UCSD-AML1 (cell line): ENCODE results near the gene TRIM2.
A peak's percentile ranks its signal among the peaks of the same experiment; 100 is the strongest.

Experiments used
- DNase-seq: peaks from one replicate; lab custom pipeline; 2025; ENCODE audit not compliant: unreplicated experiment; lab: John Stamatoyannopoulos, UW

The TRIM2 gene

GRCh38 chr4:153248641-153249198 lies 44.5 kb downstream of the TRIM2 start:
- DNase-seq, result no peak

- peak; percentile 70 for DNase-seq
Observed at GRCh38 chr4:153249199-153250041, 45.2 kb downstream of the TRIM2 start.

DNA sequence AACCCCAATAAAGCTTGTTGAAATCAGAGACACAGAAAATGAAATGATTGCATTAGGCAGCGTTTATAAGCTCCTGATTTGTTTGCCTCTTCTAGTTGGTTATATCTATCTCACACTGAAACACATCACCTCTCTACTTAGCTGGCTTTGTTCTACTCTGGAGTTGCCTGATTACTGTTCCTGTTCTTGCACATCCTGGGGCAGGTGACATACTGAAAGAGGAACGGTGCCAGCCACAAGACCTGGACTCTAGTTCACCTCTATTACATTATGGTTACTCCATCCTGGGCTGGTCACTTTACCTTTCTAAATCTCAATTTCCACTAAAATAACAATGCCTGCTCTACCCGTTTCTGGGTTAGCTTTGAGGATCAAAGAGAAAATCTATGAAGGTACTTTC lies 47.9 kb downstream of the TRIM2 start:
- no peak for DNase-seq

- DNase-seq, result no peak
Observed at GRCh38 chr4:153255233-153255632, 51.0 kb downstream of the TRIM2 start.

GRCh38 chr4:153257151-153257620 lies 52.9 kb downstream of the TRIM2 start:
- no peak for DNase-seq

GRCh38 chr4:153257991-153258390 lies 53.7 kb downstream of the TRIM2 start:
- no peak for DNase-seq

- DNase-seq, result no peak
Observed at GRCh38 chr4:153258750-153259149, 54.5 kb downstream of the TRIM2 start.

DNA sequence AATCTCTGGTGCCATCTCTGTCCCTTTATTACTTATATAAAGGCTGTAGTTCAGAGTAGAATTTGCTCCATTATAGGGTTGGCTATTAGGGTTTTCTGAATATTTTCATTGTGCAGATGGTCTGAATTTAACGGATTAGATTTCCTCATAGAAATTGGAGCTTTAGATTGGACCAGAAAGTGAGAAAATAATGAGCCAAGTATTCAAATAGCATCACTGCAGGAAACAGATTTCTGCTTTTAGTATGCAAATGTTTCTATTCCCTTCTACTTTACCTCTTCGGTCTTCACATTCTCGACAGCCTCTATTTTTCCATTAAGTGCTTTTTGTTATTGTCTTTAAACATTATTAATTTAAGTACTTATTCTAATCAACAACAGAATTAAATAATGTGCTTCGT lies 55.4 kb downstream of the TRIM2 start:
- DNase-seq, result no peak

DNA sequence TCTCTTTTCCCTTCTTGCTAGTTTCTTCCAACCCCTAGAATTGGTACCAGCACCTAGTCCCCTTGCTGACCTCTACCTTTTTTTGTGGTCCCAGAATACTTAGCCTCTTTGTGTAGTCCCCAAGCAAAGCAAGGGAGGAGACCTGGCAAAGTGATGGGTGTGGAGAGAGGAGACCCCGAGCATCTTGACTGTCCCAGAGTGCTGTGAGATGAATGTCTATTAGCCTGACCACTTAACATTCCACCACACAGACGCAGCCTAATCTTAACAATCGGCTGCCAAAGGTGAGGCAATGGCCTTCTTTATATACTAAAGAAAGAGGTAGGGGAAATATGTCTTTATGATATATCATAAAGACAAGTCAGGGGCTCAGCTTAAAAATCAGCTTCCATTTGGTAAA lies 55.9 kb downstream of the TRIM2 start:
- no peak for DNase-seq

- DNase-seq, result no peak
Observed at GRCh38 chr4:153260553-153261300, 56.5 kb downstream of the TRIM2 start.

- no peak for DNase-seq
Observed at GRCh38 chr4:153261461-153261860, 57.2 kb downstream of the TRIM2 start.

- DNase-seq, result no peak
Observed at GRCh38 chr4:153261914-153262313, 57.7 kb downstream of the TRIM2 start.

- DNase-seq, result no peak
Observed at GRCh38 chr4:153265306-153266047, 61.2 kb downstream of the TRIM2 start.

DNA sequence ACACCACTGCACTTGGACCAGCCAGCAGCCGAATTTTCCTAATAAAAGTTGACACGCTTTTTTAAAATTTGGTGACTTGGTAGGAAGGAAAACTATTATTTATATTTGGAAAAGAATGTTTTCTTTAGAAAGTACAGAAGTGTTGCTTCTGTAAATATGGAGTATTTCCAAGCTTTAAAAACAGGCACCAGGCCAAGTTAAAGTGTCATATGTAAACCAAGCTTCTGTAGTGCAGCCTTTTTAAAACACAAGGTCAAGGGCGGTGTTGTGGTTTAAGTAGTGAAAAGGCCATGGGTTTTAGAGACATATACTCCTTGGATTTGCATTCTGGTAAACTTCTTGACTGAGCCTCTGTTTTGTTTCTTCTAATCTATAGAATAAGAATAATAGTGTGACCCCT lies 62.7 kb downstream of the TRIM2 start:
- DNase-seq, result no peak

- DNase-seq, result no peak
Observed at GRCh38 chr4:153267890-153268289, 63.6 kb downstream of the TRIM2 start.

DNA sequence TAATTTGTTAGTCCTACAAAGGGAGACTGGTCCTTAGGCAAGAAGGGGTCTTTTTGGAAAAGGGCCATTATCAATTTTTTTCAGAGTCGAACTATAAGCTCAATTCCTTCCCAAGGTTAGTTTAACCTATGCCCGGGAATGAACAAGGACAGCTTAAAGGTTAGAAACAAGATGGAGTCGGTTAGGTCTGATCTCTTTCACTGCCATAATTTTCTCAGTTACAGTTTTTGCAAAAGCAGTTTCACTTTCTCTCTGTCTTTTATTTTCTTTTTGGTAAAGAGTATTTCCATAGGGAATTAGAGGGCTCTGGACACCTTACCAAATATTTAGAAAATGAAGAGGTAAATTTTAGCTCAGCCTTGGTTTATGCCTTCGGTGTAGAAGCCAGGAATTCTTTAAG lies 64.1 kb downstream of the TRIM2 start:
- DNase-seq, result no peak

GRCh38 chr4:153269218-153269990 lies 65.2 kb downstream of the TRIM2 start:
- no peak for DNase-seq

DNA sequence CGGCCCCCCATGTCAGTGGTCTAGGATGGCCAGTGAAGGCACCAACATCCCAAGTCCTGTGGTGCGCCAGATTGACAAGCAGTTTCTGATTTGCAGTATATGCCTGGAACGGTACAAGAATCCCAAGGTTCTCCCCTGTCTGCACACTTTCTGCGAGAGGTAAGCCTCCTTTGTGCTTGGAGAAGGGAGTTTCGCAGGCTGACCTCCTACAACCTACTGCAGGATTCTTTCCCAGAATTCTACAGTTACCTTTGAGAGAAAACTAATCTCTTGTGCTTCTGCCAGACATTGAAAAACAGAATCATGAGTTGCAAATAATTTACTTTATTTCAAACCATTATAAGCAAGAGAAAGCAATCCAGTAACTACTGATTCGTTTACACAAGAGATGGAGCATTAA lies 66.1 kb downstream of the TRIM2 start:
- no peak for DNase-seq

DNA sequence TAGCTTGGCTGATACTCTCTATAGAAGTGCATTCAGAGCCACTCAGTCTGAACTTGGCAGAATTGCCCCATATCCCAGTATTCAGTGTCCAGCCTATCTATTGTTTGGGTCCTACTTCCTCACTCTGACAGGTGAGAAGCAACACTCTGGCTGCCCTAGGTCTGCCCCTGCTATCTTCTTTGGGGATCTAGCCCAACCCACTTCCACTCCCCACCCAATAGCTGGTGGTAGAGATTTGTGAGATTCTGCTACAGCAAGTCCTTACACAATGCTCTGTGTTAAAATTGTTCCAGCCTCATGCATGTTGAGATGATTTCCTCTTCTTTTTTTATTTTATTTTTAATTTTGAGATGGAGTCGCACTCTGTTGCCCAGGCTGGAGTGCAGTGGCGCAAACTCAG lies 67.6 kb downstream of the TRIM2 start:
- no peak for DNase-seq

DNA sequence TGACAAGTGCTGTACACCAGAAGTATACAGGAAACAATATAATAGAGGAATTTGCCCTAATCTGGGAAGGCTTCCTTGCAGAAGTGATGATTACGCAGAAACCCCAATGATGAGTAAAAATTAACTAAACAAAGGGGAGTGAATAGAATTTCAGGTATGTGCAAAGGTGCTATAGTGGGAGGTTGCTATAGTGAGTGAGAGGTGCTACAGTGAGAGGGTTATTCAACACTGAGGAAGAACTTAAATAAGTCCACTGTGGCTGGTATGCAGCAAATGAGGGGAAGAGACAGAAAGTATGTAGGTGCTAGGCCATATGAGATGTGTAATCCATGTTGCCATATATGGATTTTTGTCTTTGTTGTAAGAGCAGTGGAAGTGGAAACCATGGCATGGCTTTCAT lies 69.5 kb downstream of the TRIM2 start:
- DNase-seq, result no peak

GRCh38 chr4:153274967-153275366 lies 70.7 kb downstream of the TRIM2 start:
- no peak for DNase-seq
